ENCODE data around the gene ENOX2.

Gene ENOX2

DNA sequence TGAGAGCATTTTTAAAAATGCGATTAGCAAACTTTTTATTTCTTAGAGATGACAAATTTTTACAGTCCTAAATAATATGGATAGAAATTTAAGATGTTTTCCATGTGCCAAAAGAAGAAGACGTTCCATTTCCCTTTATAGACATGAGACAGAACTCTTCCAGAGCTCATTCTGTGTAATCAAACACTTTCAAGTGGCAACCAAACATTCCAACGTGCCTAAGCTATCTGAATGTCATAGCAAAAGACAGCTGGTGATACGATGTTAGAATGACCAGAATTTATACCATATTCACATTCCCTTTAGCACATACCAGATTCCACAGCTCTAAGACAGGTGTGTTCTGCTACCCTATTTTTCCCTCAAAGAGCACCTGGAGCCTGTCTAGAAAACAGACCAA is 133.2 kb downstream of the ENOX2 start:
- no peaks in the 10 kb centered on the region for H3K4me1 ChIP-seq (ENCODE audit: control insufficient read depth, low read length)
- no peak overlapping the region for H3K4me3 ChIP-seq (ENCODE audit: low read length)
- H3K27me3 ChIP-seq (ENCODE audit: control insufficient read depth, low read length) = no peaks in the 10 kb centered on the region
- H3K36me3 ChIP-seq (ENCODE audit: control insufficient read depth, low read length) = no peaks in the 10 kb centered on the region
- no peak overlapping the region for H3K27ac ChIP-seq (ENCODE audit: low read depth, low read length)
- no peak for TF ChIP-seq EZH2phosphoT487 (IDR thresholded peaks at IDR 0.05; ENCODE audit: borderline replicate concordance, low read length)
- TF ChIP-seq, protein P1, sequence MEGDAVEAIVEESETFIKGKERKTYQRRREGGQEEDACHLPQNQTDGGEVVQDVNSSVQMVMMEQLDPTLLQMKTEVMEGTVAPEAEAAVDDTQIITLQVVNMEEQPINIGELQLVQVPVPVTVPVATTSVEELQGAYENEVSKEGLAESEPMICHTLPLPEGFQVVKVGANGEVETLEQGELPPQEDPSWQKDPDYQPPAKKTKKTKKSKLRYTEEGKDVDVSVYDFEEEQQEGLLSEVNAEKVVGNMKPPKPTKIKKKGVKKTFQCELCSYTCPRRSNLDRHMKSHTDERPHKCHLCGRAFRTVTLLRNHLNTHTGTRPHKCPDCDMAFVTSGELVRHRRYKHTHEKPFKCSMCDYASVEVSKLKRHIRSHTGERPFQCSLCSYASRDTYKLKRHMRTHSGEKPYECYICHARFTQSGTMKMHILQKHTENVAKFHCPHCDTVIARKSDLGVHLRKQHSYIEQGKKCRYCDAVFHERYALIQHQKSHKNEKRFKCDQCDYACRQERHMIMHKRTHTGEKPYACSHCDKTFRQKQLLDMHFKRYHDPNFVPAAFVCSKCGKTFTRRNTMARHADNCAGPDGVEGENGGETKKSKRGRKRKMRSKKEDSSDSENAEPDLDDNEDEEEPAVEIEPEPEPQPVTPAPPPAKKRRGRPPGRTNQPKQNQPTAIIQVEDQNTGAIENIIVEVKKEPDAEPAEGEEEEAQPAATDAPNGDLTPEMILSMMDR (IDR thresholded peaks at IDR 0.05; ENCODE audit: low read depth, low read length, poor library complexity, severe bottlenecking) = no peak
- no peaks in the 10 kb centered on the region for H4K20me1 ChIP-seq (ENCODE audit: control insufficient read depth, insufficient read depth, low read depth, low read length)
- H3K9me2 ChIP-seq (replicated peaks; ENCODE audit: control insufficient read depth, low read length) = no peaks in the 10 kb centered on the region
- H3K9me3 ChIP-seq (ENCODE audit: control insufficient read depth, insufficient read depth, low read length) = no peaks in the 10 kb centered on the region
- H3F3A ChIP-seq (ENCODE audit: control insufficient read depth, insufficient read depth) = no peaks in the 10 kb centered on the region
- no peaks in the 10 kb centered on the region for H3K79me2 ChIP-seq (ENCODE audit: control insufficient read depth, low read length)
- H3K4me2 ChIP-seq (ENCODE audit: low read length) = no peak overlapping the region

GRCh38 chrX:130758072-130758471 is 144.9 kb downstream of the ENOX2 start:
- Histone ChIP-seq H3K9me3 (ENCODE audit: control insufficient read depth, insufficient read depth, low read length) (no peaks in the 10 kb centered on the region), H3K4me2 (ENCODE audit: low read length) (no peak overlapping the region), H3K36me3 (ENCODE audit: control insufficient read depth, low read length) (no peaks in the 10 kb centered on the region), H3K4me3 (ENCODE audit: low read length) (no peak overlapping the region), H3K27ac (ENCODE audit: low read depth, low read length) (no peak overlapping the region), H3K4me1 (ENCODE audit: control insufficient read depth, low read length) (no peaks in the 10 kb centered on the region), H3K27me3 (ENCODE audit: control insufficient read depth, low read length) (no peaks in the 10 kb centered on the region), H3K9me2 (replicated peaks; ENCODE audit: control insufficient read depth, low read length) (no peaks in the 10 kb centered on the region), H3K79me2 (ENCODE audit: control insufficient read depth, low read length) (no peaks in the 10 kb centered on the region), H3F3A (ENCODE audit: control insufficient read depth, insufficient read depth) (no peaks in the 10 kb centered on the region), H4K20me1 (ENCODE audit: control insufficient read depth, insufficient read depth, low read depth, low read length) (no peaks in the 10 kb centered on the region)
- TF ChIP-seq, protein P1 (IDR thresholded peaks at IDR 0.05; ENCODE audit: low read depth, low read length, poor library complexity, severe bottlenecking) = no peak
- no peak for TF ChIP-seq EZH2phosphoT487 (IDR thresholded peaks at IDR 0.05; ENCODE audit: borderline replicate concordance, low read length)

DNA sequence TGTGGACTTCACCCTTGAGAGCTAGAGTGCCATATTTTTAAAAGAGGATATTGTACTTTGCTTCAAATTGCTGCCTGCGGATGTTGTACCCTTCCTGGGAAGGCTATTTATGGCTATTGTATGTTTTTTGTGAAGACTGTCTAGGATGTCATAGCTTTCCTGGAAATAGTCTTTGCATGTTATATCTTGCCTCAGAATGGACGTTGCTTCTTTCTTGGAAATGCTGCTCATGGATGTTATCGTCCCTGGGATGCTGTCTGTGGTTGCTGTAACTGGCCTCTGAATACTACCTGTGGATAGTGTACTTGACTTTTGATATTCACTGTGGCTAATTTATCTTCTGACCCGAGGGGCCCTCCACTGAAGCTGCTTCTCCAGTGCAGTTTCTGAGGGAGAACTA is 146.8 kb downstream of the ENOX2 start:
- Histone ChIP-seq H3K4me1 (ENCODE audit: control insufficient read depth, low read length) (no peaks in the 10 kb centered on the region), H3K4me2 (ENCODE audit: low read length) (no peak overlapping the region), H3F3A (ENCODE audit: control insufficient read depth, insufficient read depth) (no peaks in the 10 kb centered on the region), H3K27ac (ENCODE audit: low read depth, low read length) (no peak overlapping the region), H3K9me2 (replicated peaks; ENCODE audit: control insufficient read depth, low read length) (no peaks in the 10 kb centered on the region), H3K9me3 (ENCODE audit: control insufficient read depth, insufficient read depth, low read length) (no peaks in the 10 kb centered on the region), H3K36me3 (ENCODE audit: control insufficient read depth, low read length) (no peaks in the 10 kb centered on the region), H3K4me3 (ENCODE audit: low read length) (no peak overlapping the region), H3K79me2 (ENCODE audit: control insufficient read depth, low read length) (no peaks in the 10 kb centered on the region), H3K27me3 (ENCODE audit: control insufficient read depth, low read length) (no peaks in the 10 kb centered on the region), H4K20me1 (ENCODE audit: control insufficient read depth, insufficient read depth, low read depth, low read length) (no peaks in the 10 kb centered on the region)
- TF ChIP-seq, protein P1 (IDR thresholded peaks at IDR 0.05; ENCODE audit: low read depth, low read length, poor library complexity, severe bottlenecking) = no peak
- no peak for TF ChIP-seq EZH2phosphoT487 (IDR thresholded peaks at IDR 0.05; ENCODE audit: borderline replicate concordance, low read length)

DNA sequence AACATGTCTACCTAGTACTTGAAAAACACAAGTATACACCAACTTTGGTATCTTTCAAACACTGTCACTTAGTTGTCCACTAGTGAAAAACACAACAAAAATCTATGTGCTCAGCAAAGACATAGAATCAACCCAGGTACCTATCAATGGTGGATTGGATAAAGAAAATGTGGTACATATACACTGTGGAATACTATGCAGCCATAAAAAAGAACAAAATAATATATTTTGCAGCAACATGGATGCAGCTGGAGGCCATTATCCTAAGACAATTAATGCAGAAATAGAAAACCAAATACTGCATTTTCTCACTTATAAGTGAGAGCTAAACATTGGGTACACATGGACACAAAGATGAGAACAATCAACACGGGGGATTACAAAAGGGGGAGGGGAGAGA is 148.7 kb downstream of the ENOX2 start:
- no peaks in the 10 kb centered on the region for H3K4me1 ChIP-seq (ENCODE audit: control insufficient read depth, low read length)
- no peaks in the 10 kb centered on the region for H3K9me2 ChIP-seq (replicated peaks; ENCODE audit: control insufficient read depth, low read length)
- no peaks in the 10 kb centered on the region for H3K9me3 ChIP-seq (ENCODE audit: control insufficient read depth, insufficient read depth, low read length)
- H3K4me2 ChIP-seq (ENCODE audit: low read length) = no peak overlapping the region
- no peaks in the 10 kb centered on the region for H4K20me1 ChIP-seq (ENCODE audit: control insufficient read depth, insufficient read depth, low read depth, low read length)
- no peaks in the 10 kb centered on the region for H3K79me2 ChIP-seq (ENCODE audit: control insufficient read depth, low read length)
- H3K27ac ChIP-seq (ENCODE audit: low read depth, low read length) = no peak overlapping the region
- no peaks in the 10 kb centered on the region for H3F3A ChIP-seq (ENCODE audit: control insufficient read depth, insufficient read depth)
- H3K27me3 ChIP-seq (ENCODE audit: control insufficient read depth, low read length) = no peaks in the 10 kb centered on the region
- no peak for TF ChIP-seq EZH2phosphoT487 (IDR thresholded peaks at IDR 0.05; ENCODE audit: borderline replicate concordance, low read length)
- TF ChIP-seq, protein P1 (IDR thresholded peaks at IDR 0.05; ENCODE audit: low read depth, low read length, poor library complexity, severe bottlenecking) = no peak
- no peak overlapping the region for H3K4me3 ChIP-seq (ENCODE audit: low read length)
- H3K36me3 ChIP-seq (ENCODE audit: control insufficient read depth, low read length) = no peaks in the 10 kb centered on the region
